ENCODE results near the gene TRIM8.

Gene TRIM8

DNA sequence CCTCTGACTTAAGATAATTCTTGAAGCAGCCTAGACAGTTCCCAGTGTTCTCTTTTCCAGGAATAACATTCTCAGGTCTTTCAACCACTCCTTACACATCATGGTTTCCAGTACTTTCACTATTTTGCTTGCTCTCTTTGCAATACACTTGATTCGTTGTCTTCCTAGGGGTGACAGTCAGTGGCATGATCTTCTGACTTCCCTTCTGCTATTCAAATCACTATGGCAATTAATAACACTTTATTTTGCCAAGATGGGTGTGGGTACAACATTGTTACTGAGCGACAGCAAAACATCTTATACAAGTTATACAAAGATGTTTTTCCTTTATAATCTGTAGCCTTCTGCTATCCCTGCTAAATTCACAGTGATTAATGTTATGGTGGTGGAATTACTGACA is 54.6 kb downstream of the TRIM8 start:
- no peak for DNase-seq (ENCODE audit: extremely low read depth, low read depth)
- TF ChIP-seq, protein P1, sequence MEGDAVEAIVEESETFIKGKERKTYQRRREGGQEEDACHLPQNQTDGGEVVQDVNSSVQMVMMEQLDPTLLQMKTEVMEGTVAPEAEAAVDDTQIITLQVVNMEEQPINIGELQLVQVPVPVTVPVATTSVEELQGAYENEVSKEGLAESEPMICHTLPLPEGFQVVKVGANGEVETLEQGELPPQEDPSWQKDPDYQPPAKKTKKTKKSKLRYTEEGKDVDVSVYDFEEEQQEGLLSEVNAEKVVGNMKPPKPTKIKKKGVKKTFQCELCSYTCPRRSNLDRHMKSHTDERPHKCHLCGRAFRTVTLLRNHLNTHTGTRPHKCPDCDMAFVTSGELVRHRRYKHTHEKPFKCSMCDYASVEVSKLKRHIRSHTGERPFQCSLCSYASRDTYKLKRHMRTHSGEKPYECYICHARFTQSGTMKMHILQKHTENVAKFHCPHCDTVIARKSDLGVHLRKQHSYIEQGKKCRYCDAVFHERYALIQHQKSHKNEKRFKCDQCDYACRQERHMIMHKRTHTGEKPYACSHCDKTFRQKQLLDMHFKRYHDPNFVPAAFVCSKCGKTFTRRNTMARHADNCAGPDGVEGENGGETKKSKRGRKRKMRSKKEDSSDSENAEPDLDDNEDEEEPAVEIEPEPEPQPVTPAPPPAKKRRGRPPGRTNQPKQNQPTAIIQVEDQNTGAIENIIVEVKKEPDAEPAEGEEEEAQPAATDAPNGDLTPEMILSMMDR (IDR thresholded peaks at IDR 0.05; ENCODE audit: low read depth, low read length, missing control alignments): no peak
- H3K4me3 ChIP-seq (replicated peaks; ENCODE audit: low read depth, low read length): no peak overlapping the region

GRCh38 chr10:102701272-102701671 is 57.0 kb downstream of the TRIM8 start:
- DNase-seq (ENCODE audit: extremely low read depth, low read depth): no peak

GRCh38 chr10:102701796-102702195 is 57.5 kb downstream of the TRIM8 start:
- no peak overlapping the region for H3K4me3 ChIP-seq (replicated peaks; ENCODE audit: low read depth, low read length)
- TF ChIP-seq, protein P1 (IDR thresholded peaks at IDR 0.05; ENCODE audit: low read depth, low read length, missing control alignments): no peak
- no peak for DNase-seq (ENCODE audit: extremely low read depth, low read depth)

More at GRCh38 chr10:102701272-102701671, 57.0 kb downstream of the TRIM8 start:
- no peak overlapping the region for H3K4me3 ChIP-seq (replicated peaks; ENCODE audit: low read depth, low read length)
- TF ChIP-seq, protein P1 (IDR thresholded peaks at IDR 0.05; ENCODE audit: low read depth, low read length, missing control alignments): no peak

- DNase-seq (ENCODE audit: extremely low read depth, low read depth): no peak
- no peak overlapping the region for H3K4me3 ChIP-seq (replicated peaks; ENCODE audit: low read depth, low read length)
- TF ChIP-seq, protein P1 (IDR thresholded peaks at IDR 0.05; ENCODE audit: low read depth, low read length, missing control alignments): no peak
Measured at GRCh38 chr10:102702742-102703141, 58.5 kb downstream of the TRIM8 start.

- no peak for DNase-seq (ENCODE audit: extremely low read depth, low read depth)
- TF ChIP-seq, protein P1 (IDR thresholded peaks at IDR 0.05; ENCODE audit: low read depth, low read length, missing control alignments): no peak
- no peak overlapping the region for H3K4me3 ChIP-seq (replicated peaks; ENCODE audit: low read depth, low read length)
Measured at GRCh38 chr10:102704915-102705314, 60.6 kb downstream of the TRIM8 start.

- H3K4me3 ChIP-seq (replicated peaks; ENCODE audit: low read depth, low read length): no peak overlapping the region
- no peak for DNase-seq (ENCODE audit: extremely low read depth, low read depth)
- TF ChIP-seq, protein P1 (IDR thresholded peaks at IDR 0.05; ENCODE audit: low read depth, low read length, missing control alignments): no peak
Measured at GRCh38 chr10:102705531-102705930, 61.3 kb downstream of the TRIM8 start.
